Lower lobe of right lung (tissue), 2 donors: ENCODE data around the gene CEP112. TPM values are rescaled to one million over a fixed set of nuclear protein-coding genes. Genes with fewer than 3 reads are reported as not detected.

Source experiments
- ATAC-seq, 2 donors: fragments of 200-7000 bp; cut with Tn5 transposase; one replicate each; pipeline ENCODE4 v1.9.1; 2020 to 2022; ENCODE audit warnings: mild to moderate bottlenecking in 2 of 2, moderate library complexity in 2 of 2
- DNase-seq: peaks from one replicate; pipeline ENCODE4 v3.0.0-alpha.2; 2020
- H3K27ac ChIP-seq: fragments of 200-600 bp; one replicate; pipeline ENCODE4 v1.8.0; 2022
- H3K27me3 ChIP-seq: fragments of 200-600 bp; one replicate; pipeline ENCODE4 v1.8.0; 2022; ENCODE audit warnings: low read depth
- H3K36me3 ChIP-seq: fragments of 200-600 bp; one replicate; pipeline ENCODE4 v1.8.0; 2022; ENCODE audit warnings: mild to moderate bottlenecking
- H3K4me1 ChIP-seq: fragments of 200-600 bp; one replicate; pipeline ENCODE4 v1.8.0; 2022
- H3K4me3 ChIP-seq: fragments of 200-600 bp; one replicate; pipeline ENCODE4 v1.8.0; 2022; ENCODE audit warnings: mild to moderate bottlenecking
- H3K9me3 ChIP-seq: fragments of 200-600 bp; one replicate; pipeline ENCODE4 v1.8.0; 2022
- intact Hi-C: fragments of 100-400 bp; cut with DNase I; formaldehyde crosslinking; loops from one replicate; pipeline ENCODE4 v1.11.0; 2022
- total RNA-seq: library from RNA; stranded (reverse); fragmentation: NEBNext Ultra II Directional; extraction: Animal tissue kit (Norgen Biotek cat#: 25700); gene quantifications from one replicate; pipeline ENCODE4 v1.2.1, GENCODE V29; 2021
- TF ChIP-seq, protein P1 (sequence below): fragments of 200-600 bp; IDR thresholded peaks from one replicate; pipeline ENCODE4 v1.8.0; 2022; ENCODE audit warnings: antibody characterized with exemption, mild to moderate bottlenecking
- donor health status: DM: no; HTN: yes; CAD: no; lungs with severe emphysema.

Gene CEP112
- total RNA-seq, 1 donor from 2014 or later = 30.1 TPM

DNA sequence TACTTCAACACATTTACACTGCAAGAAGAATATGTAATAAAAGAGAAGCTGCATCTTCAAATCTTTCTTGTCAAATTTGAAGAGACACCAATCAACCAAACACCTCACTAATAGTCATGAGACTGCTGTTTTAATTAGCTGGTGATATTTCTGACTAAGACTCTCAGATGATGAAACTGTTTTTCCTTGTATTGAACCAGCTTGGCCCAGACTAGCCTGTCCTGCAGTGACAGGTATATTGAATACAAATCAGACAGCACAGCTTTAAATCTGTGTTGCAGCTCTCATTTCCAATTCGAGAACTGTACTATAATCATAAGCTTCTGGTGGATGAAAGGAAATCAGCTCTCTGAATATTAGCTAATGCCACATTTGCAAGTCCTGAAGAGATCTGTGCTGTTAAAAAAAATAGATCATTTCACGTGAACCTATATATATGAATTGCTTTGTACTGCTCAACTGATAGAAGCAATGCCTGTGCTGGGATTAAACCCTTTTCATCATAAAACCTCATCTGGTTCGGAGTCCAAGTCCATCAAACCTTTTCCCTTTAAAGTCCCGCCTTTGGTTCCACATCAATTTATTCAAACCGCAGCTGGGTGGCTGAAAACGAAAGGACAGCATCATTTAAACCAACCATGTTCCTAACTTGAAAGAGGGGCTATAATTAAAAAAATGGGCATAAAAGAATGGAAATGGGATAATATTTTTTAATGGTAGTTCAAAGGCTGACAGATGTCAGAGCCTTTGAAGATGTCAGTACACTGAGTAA, 306.2 kb downstream of the CEP112 start:
- H3K36me3 ChIP-seq = no peaks in the 10 kb centered on the region
- H3K9me3 ChIP-seq = no peaks in the 10 kb centered on the region
- H3K27me3 ChIP-seq = no peaks in the 10 kb centered on the region
- ATAC-seq (no peak), DNase-seq (no peak)
- intact Hi-C loops = no loop called here
- H3K4me3 ChIP-seq = no peak overlapping the region
- H3K4me1 ChIP-seq = no peaks in the 10 kb centered on the region
- H3K27ac ChIP-seq = no peak overlapping the region
- TF ChIP-seq, protein P1, sequence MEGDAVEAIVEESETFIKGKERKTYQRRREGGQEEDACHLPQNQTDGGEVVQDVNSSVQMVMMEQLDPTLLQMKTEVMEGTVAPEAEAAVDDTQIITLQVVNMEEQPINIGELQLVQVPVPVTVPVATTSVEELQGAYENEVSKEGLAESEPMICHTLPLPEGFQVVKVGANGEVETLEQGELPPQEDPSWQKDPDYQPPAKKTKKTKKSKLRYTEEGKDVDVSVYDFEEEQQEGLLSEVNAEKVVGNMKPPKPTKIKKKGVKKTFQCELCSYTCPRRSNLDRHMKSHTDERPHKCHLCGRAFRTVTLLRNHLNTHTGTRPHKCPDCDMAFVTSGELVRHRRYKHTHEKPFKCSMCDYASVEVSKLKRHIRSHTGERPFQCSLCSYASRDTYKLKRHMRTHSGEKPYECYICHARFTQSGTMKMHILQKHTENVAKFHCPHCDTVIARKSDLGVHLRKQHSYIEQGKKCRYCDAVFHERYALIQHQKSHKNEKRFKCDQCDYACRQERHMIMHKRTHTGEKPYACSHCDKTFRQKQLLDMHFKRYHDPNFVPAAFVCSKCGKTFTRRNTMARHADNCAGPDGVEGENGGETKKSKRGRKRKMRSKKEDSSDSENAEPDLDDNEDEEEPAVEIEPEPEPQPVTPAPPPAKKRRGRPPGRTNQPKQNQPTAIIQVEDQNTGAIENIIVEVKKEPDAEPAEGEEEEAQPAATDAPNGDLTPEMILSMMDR = no peak

DNA sequence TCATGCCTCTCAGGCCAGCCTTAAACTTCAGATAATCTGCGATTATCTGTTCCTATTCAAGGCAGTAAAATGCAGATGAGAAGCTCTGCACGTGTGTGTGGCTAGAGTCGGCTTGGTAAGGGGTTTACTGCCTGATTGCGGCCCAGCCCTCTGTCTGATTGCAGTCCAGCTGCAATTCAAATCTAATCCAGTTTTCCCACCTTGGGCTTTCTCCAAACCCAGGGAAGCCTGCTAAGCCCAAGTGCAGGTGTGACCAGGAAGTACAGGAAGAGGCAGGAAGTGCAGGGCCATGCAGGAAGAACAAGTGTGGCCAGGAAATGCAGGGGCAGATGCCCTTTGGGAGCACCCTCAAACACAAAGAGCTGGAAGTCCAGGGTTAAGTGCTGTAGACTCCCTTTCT, 314.9 kb downstream of the CEP112 start:
- intact Hi-C loops = no loop called here
- TF ChIP-seq, protein P1 = no peak
- Histone ChIP-seq H3K4me3 (no peak overlapping the region), H3K27ac (no peak overlapping the region), H3K9me3 (peaks cover 11% of the 10 kb centered on the region), H3K27me3 (no peaks in the 10 kb centered on the region), H3K4me1 (no peaks in the 10 kb centered on the region), H3K36me3 (no peaks in the 10 kb centered on the region)
- DNase-seq = no peak
- ATAC-seq = no peak

DNA sequence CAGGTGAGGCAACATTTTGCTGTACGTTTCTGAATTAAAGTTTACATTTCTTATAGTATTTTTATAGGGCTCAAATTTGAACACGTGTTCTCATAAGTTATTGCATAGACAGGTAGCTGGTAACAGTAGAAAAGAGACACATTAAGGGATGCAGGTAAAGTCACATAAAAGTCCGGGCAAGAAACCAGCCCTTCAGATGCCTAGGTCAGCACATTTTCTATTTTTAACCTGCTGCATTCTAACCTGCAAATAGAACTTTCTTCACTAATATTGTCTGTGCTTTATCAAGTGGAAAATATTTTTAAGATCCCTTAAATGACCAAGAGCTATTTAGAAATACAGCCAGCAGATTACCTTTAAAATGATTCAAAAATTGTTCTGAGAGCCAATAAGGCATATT, 323.1 kb downstream of the CEP112 start:
- intact Hi-C loops = no loop called here
- no peaks in the 10 kb centered on the region for H3K36me3 ChIP-seq
- H3K4me1 ChIP-seq = no peaks in the 10 kb centered on the region
- ATAC-seq (no peak), DNase-seq (no peak)
- TF ChIP-seq, protein P1 = no peak
- no peaks in the 10 kb centered on the region for H3K27me3 ChIP-seq
- H3K4me3 ChIP-seq = no peak overlapping the region
- no peaks in the 10 kb centered on the region for H3K9me3 ChIP-seq
- H3K27ac ChIP-seq = no peak overlapping the region

DNA sequence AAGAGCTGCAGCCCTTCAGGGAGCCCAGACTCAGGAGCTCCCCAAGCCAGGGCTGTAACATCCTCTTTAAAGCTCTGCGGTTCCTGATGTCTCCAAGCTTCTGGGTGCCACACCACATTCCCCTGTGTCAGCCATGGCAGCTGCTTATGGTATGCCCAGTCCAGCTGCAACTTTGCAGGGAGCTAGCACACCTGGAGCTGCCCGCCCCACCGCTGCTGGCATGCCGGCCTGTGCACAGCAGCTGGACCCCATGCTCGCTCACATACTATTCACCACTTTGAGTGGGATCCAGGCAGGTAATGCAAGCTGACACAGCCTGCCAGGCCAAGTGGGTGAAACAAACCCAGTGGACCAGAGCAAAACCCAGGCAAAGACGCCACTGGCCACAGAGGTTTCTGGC, 324.9 kb downstream of the CEP112 start:
- H3K27me3 ChIP-seq = no peaks in the 10 kb centered on the region
- TF ChIP-seq, protein P1 = no peak

DNA sequence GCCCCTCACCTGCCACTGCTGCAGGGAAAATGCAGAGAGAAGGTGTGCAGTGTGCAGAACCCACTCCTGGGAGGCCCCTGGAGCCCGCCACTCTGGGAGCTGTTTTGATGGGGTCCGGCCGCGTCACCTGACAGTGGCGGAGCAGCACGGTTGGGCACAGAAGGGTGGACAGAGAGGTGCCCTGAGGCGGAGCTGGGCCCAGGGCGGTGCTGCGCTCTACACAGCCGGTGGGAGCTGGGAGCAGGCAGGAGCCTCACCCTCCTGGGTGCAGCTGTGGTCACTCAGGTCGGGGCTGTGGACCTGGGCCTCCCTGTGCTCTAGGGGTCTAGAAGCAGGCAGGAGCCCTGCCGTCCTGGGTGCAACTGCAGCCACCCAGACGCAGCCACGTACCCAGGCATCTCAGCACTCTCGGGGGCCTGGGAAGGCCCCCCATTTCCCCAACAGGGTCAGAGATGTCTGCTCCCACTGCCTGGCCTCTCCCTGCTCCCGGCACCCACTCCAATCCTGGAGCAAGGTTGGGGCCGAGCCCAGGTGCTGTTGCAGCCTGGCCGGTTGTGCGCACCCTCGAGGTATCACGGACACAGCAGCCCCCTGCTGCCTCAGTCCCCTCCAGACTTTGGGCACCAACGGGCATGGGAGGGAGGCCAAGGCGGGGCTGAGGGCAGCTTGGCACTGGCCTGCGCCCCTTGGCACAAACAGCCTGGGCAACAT, 326.1 kb downstream of the CEP112 start:
- Histone ChIP-seq H3K4me3 (no peak overlapping the region), H3K4me1 (no peaks in the 10 kb centered on the region), H3K9me3 (no peaks in the 10 kb centered on the region), H3K27me3 (no peaks in the 10 kb centered on the region), H3K36me3 (no peaks in the 10 kb centered on the region), H3K27ac (no peak overlapping the region)
- TF ChIP-seq, protein P1 = no peak
- ATAC-seq = peak in 1 of 2 donors; percentile 51
- intact Hi-C loops = no loop called here
- DNase-seq = no peak

More for the DNA sequence above, 324.9 kb downstream of the CEP112 start:
- intact Hi-C loops = no loop called here
- Histone ChIP-seq H3K27ac (no peak overlapping the region), H3K36me3 (no peaks in the 10 kb centered on the region), H3K4me3 (no peak overlapping the region), H3K9me3 (no peaks in the 10 kb centered on the region), H3K4me1 (no peaks in the 10 kb centered on the region)
- ATAC-seq (no peak), DNase-seq (no peak)
